HL-60 (cell line): ENCODE measurements around the gene PLEKHN1.

Source experiments
- POLR2AphosphoS5 ChIP-seq: IDR thresholded peaks from 2 replicates; pipeline ENCODE4 v1.6.1; 2012; ENCODE audit warnings: low read depth
- SPI1 ChIP-seq: IDR thresholded peaks from 2 replicates; pipeline ENCODE4 v1.6.1; 2012; ENCODE audit warnings: low read depth, mild to moderate bottlenecking, borderline replicate concordance
- TF ChIP-seq, protein P1 (sequence below): IDR thresholded peaks from one replicate; pipeline ENCODE4 v1.5.1; 2011; ENCODE audit warnings: low read length, control low read depth, inconsistent platforms; ENCODE audit not compliant: insufficient read depth
- TF ChIP-seq, protein P2 (sequence below): IDR thresholded peaks from 2 replicates; pipeline ENCODE4 v1.6.1; 2012; ENCODE audit warnings: low read depth; ENCODE audit not compliant: insufficient replicate concordance

DNA sequence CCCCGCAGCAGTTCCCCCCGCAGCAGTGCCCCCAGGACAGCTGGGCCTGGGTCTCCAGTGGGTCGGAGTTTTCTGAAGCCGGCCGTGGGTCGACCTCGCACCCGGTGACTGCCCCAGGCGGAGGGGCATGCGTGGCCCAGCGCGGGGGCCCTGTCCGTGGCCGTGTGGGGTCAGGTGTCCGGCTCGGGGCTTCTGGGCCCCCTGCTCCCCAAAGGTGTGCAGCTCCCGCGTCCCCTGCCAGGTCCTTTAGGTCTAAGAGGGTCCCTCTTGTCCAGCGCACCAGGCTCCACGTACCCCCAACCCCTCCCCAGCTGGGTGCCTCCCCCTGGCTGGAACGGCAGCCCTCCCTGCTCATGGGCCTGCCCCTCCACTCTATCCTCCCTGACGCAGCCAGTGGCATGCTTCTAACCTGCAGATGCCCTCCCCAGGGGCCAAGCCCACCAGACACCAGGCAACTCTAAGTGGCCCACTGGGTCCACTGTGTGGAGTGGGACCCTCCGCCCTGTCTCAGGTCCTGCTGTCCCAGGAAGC, 39.6 kb downstream of the PLEKHN1 start:
- TF ChIP-seq, protein P1, sequence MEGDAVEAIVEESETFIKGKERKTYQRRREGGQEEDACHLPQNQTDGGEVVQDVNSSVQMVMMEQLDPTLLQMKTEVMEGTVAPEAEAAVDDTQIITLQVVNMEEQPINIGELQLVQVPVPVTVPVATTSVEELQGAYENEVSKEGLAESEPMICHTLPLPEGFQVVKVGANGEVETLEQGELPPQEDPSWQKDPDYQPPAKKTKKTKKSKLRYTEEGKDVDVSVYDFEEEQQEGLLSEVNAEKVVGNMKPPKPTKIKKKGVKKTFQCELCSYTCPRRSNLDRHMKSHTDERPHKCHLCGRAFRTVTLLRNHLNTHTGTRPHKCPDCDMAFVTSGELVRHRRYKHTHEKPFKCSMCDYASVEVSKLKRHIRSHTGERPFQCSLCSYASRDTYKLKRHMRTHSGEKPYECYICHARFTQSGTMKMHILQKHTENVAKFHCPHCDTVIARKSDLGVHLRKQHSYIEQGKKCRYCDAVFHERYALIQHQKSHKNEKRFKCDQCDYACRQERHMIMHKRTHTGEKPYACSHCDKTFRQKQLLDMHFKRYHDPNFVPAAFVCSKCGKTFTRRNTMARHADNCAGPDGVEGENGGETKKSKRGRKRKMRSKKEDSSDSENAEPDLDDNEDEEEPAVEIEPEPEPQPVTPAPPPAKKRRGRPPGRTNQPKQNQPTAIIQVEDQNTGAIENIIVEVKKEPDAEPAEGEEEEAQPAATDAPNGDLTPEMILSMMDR = no peak
- TF ChIP-seq POLR2AphosphoS5 (no peak), SPI1 (no peak)
- TF ChIP-seq, protein P2, sequence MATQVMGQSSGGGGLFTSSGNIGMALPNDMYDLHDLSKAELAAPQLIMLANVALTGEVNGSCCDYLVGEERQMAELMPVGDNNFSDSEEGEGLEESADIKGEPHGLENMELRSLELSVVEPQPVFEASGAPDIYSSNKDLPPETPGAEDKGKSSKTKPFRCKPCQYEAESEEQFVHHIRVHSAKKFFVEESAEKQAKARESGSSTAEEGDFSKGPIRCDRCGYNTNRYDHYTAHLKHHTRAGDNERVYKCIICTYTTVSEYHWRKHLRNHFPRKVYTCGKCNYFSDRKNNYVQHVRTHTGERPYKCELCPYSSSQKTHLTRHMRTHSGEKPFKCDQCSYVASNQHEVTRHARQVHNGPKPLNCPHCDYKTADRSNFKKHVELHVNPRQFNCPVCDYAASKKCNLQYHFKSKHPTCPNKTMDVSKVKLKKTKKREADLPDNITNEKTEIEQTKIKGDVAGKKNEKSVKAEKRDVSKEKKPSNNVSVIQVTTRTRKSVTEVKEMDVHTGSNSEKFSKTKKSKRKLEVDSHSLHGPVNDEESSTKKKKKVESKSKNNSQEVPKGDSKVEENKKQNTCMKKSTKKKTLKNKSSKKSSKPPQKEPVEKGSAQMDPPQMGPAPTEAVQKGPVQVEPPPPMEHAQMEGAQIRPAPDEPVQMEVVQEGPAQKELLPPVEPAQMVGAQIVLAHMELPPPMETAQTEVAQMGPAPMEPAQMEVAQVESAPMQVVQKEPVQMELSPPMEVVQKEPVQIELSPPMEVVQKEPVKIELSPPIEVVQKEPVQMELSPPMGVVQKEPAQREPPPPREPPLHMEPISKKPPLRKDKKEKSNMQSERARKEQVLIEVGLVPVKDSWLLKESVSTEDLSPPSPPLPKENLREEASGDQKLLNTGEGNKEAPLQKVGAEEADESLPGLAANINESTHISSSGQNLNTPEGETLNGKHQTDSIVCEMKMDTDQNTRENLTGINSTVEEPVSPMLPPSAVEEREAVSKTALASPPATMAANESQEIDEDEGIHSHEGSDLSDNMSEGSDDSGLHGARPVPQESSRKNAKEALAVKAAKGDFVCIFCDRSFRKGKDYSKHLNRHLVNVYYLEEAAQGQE = no peak
